WTC11 (cell line): ENCODE measurements around the gene MYCBP.
"Not testable (repeated sequence)": the region's sequence is repeated elsewhere in the genome, so short reads cannot be mapped to it uniquely, and the experiment has no call there.

ENCODE experiments used
- ELF4 ChIP-seq: sonication (generic); formaldehyde crosslinking; IDR thresholded peaks from 2 replicates; pipeline ENCODE4 v1.8.1; 2022; ENCODE audit warnings: low read depth, mild to moderate bottlenecking, moderate library complexity, missing genetic modification reagents
- KAT7 ChIP-seq: sonication (generic); formaldehyde crosslinking; IDR thresholded peaks from 2 replicates; pipeline ENCODE4 v1.8.1; 2023; ENCODE audit warnings: missing genetic modification reagents, mild to moderate bottlenecking, borderline replicate concordance
- PRRX2 ChIP-seq: fragments of 250-450 bp; sonication (Bioruptor Pico); IDR thresholded peaks from 2 replicates; pipeline ENCODE4 v1.8.0; 2021; ENCODE audit warnings: mild to moderate bottlenecking
- ZBTB21 ChIP-seq: sonication (generic); formaldehyde crosslinking; IDR thresholded peaks from 2 replicates; pipeline ENCODE4 v1.8.1; 2023; ENCODE audit warnings: mild to moderate bottlenecking, missing genetic modification reagents, borderline replicate concordance
- ZNF263 ChIP-seq: sonication (generic); formaldehyde crosslinking; IDR thresholded peaks from 2 replicates; pipeline ENCODE4 v1.8.1; 2022; ENCODE audit warnings: low read depth, mild to moderate bottlenecking, moderate library complexity, missing genetic modification reagents
- TF ChIP-seq, protein P1 (sequence below): fragments of 200-600 bp; IDR thresholded peaks from 2 replicates; pipeline ENCODE4 v1.8.0; 2022; ENCODE audit warnings: antibody characterized with exemption
- TF ChIP-seq, protein P2 (sequence below): fragments of 250-450 bp; sonication (Bioruptor Pico); IDR thresholded peaks from 2 replicates; pipeline ENCODE4 v2.1.2; 2022; ENCODE audit warnings: mild to moderate bottlenecking, moderate library complexity
- TF ChIP-seq, protein P3 (sequence below): sonication (generic); formaldehyde crosslinking; IDR thresholded peaks from 2 replicates; pipeline ENCODE4 v1.8.0; 2022; ENCODE audit warnings: mild to moderate bottlenecking, missing genetic modification reagents

DNA sequence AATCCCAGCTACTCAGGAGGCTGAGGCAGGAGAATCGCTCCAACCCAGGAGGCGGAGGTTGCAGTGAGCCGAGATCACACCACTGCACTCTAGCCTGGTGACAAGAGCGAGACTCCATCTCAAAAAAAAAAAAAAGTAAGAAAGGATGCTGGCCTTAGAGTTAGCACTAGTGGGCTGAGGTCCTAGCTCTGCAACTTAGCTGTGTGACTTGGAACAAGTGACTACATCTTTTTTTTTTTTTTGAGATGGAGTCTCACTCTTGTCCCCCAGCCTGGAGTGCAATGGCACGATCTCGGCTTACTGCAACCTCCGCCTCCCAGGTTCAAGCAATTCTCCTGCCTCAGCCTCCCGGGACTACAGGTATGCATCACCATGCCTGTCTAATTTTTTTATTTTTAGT lies 41.8 kb upstream of the MYCBP start:
- TF ChIP-seq, protein P1, sequence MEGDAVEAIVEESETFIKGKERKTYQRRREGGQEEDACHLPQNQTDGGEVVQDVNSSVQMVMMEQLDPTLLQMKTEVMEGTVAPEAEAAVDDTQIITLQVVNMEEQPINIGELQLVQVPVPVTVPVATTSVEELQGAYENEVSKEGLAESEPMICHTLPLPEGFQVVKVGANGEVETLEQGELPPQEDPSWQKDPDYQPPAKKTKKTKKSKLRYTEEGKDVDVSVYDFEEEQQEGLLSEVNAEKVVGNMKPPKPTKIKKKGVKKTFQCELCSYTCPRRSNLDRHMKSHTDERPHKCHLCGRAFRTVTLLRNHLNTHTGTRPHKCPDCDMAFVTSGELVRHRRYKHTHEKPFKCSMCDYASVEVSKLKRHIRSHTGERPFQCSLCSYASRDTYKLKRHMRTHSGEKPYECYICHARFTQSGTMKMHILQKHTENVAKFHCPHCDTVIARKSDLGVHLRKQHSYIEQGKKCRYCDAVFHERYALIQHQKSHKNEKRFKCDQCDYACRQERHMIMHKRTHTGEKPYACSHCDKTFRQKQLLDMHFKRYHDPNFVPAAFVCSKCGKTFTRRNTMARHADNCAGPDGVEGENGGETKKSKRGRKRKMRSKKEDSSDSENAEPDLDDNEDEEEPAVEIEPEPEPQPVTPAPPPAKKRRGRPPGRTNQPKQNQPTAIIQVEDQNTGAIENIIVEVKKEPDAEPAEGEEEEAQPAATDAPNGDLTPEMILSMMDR = not testable (repeated sequence)
- TF ChIP-seq KAT7 (CRISPR knock-in tag); ZBTB21; ZNF263; ELF4 (CRISPR knock-in tag); PRRX2 (CRISPR knock-in tag): not testable (repeated sequence)
- TF ChIP-seq, protein P2, sequence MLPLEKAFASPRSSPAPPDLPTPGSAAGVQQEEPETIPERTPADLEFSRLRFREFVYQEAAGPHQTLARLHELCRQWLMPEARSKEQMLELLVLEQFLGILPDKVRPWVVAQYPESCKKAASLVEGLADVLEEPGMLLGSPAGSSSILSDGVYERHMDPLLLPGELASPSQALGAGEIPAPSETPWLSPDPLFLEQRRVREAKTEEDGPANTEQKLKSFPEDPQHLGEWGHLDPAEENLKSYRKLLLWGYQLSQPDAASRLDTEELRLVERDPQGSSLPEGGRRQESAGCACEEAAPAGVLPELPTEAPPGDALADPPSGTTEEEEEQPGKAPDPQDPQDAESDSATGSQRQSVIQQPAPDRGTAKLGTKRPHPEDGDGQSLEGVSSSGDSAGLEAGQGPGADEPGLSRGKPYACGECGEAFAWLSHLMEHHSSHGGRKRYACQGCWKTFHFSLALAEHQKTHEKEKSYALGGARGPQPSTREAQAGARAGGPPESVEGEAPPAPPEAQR (CRISPR knock-in tag) = not testable (repeated sequence)
- TF ChIP-seq, protein P3, sequence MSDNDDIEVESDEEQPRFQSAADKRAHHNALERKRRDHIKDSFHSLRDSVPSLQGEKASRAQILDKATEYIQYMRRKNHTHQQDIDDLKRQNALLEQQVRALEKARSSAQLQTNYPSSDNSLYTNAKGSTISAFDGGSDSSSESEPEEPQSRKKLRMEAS (CRISPR knock-in tag) = not testable (repeated sequence)
